H1 (cell line): ENCODE data around the gene ACVR2B. TPM values are rescaled to one million over a fixed set of nuclear protein-coding genes. Genes with fewer than 3 reads are reported as not detected.

ENCODE experiments used
- BCL11A ChIP-seq, 2 experiments: IDR thresholded peaks; one replicate each; pipeline ENCODE4 v1.6.1; 2011; ENCODE audit warnings: low read depth in 2 of 2, low read length in 2 of 2, mild to moderate bottlenecking in 2 of 2
- CREB1 ChIP-seq: IDR thresholded peaks from 2 replicates; pipeline ENCODE4 v1.6.1; 2012; ENCODE audit warnings: inconsistent platforms
- EGR1 ChIP-seq: IDR thresholded peaks from 2 replicates; pipeline ENCODE4 v1.6.1; 2011; ENCODE audit warnings: low read depth, low read length, borderline replicate concordance
- JUN ChIP-seq: IDR thresholded peaks from 2 replicates; pipeline ENCODE4 v1.6.1; 2011; ENCODE audit warnings: low read depth, mild to moderate bottlenecking, improper control_type of control experiment, low read length
- SIN3A ChIP-seq, 2 experiments: IDR thresholded peaks in 1 of 2; conservative IDR thresholded peaks in 1 of 2; 2 replicates each; pipeline ENCODE4 v1.6.1; 2011 to 2012; ENCODE audit warnings: low read length in 2 of 2, improper control_type of control experiment in 1 of 2, low read depth in 1 of 2, mild to moderate bottlenecking in 1 of 2
- SP2 ChIP-seq: IDR thresholded peaks from 2 replicates; pipeline ENCODE4 v1.6.1; 2012; ENCODE audit warnings: mild to moderate bottlenecking, low read length, inconsistent platforms
- SUZ12 ChIP-seq: fragments of 200-600 bp; sonication (generic); IDR thresholded peaks from 2 replicates; pipeline ENCODE4 v1.6.1; 2012; ENCODE audit warnings: mild to moderate bottlenecking, inconsistent platforms, low read length, moderate library complexity, mixed read lengths
- polyA plus RNA-seq, 7 experiments: library from polyadenylated mRNA; depleted of rRNA in 3 of 7; stranded (reverse) in 5 of 7; unstranded in 2 of 7; fragments of >200 nt in 5 of 7; fragments of 200-250 nt in 2 of 7; gene quantifications; 1 replicate in 5 of 7; 2 replicates in 1 of 7; 4 replicates in 1 of 7; pipeline versions ENCODE4 v1.2.1 to v1.2.3, GENCODE V29; 2011 to 2013; ENCODE audit warnings: missing spikeins in 2 of 7, mixed read lengths in 2 of 7
- total RNA-seq: library from RNA; stranded (reverse); fragmentation: NEBNext Ultra II Directional; extraction: Animal tissue kit (Norgen Biotek cat#: 25700); gene quantifications from 2 replicates; pipeline ENCODE4 v1.2.1, GENCODE V29; 2021

The ACVR2B gene
- total and polyA plus RNA-seq, 2 of the 8 experiments (the other 6 are each of a cell fraction or from before 2014, with no cell fraction given), result 24.7 to 109 TPM

- TF ChIP-seq SIN3A (conservative IDR thresholded peaks at IDR 0.05 in 1 of 2, IDR thresholded peaks at IDR 0.05 in 1 of 2; ENCODE audit: low read depth in 1 of 2, low read length in 2 of 2) (no peak), JUN (no peak), CREB1 (no peak), SP2 (no peak), EGR1 (no peak), BCL11A (IDR thresholded peaks at IDR 0.05; ENCODE audit: low read depth in 2 of 2, low read length in 2 of 2) (no peak), SUZ12 (no peak)
Measured at GRCh38 chr3:38476157-38476756, 22.6 kb downstream of the ACVR2B start (continued).
